HG03025 (cell line): ENCODE measurements around the gene NCOA3.
"Not testable (repeated sequence)": the region's sequence is repeated elsewhere in the genome, so short reads cannot be mapped to it uniquely, and the experiment has no call there.

ENCODE experiments used
- ATAC-seq: cut with Tn5 transposase; IDR thresholded peaks from one replicate; pipeline ENCODE4 v1.9.1; 2021; ENCODE audit warnings: mild to moderate bottlenecking, moderate library complexity; ENCODE audit not compliant: unreplicated experiment, low FRiP score

The NCOA3 gene

GRCh38 chr20:47588158-47588557 is 86.5 kb downstream of the NCOA3 start:
- no peak for ATAC-seq

DNA sequence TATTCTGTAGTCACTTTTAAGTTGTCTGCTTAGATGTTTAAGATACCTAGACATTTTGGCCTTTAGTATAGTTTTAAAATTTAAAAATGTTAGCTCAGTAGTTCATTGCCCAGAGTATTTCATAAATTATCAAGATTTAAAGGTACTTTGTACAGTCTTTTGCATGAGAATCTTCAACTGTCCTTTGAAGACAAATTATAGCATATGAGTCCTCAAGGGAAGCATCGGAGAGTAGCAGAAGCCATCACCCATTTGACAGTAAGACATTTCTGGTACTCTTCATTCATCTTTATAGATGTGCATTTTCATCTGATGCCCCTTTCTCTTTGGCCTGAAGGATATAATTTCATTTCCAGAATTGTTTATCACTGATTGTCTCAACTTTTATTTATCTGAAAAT is 89.5 kb downstream of the NCOA3 start:
- no peak for ATAC-seq

DNA sequence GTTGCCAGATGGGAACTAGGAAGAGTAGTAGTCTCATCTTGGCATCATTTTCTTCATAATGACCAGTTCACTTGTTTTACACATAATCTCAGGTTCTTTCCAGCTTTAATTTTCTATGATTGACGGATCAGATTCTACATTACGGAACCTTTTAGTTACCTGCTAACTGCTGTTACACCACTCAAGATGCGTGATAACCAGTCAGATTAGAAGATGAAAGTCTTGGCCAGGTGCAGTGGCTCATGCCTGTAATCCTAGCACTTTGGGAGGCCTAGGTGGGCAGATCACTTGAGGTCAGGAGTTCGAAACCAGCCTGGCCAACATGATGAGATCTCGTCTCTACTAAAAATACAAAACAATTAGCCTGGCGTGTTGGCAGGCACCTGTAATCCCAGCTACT is 92.5 kb downstream of the NCOA3 start:
- no peak for ATAC-seq

DNA sequence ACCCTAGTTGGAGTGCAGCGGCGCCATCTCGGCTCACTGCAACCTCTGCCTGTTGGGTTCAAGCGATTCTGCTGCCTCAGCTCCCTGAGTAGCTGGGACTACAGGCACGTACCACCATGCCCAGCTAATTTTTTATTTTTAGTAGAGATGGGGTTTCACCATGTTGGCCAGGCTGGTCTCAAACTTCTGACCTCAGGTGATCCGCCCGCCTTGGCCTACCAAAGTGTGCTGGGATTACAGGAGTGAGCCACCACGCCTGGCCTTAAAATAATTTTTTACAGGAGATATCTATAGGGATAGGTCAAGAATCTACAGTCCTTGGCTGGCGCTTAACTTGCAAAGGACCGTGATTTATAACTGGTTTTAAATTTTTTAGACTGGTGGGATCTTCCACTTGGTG is 93.5 kb downstream of the NCOA3 start:
- ATAC-seq, result not testable (repeated sequence)

DNA sequence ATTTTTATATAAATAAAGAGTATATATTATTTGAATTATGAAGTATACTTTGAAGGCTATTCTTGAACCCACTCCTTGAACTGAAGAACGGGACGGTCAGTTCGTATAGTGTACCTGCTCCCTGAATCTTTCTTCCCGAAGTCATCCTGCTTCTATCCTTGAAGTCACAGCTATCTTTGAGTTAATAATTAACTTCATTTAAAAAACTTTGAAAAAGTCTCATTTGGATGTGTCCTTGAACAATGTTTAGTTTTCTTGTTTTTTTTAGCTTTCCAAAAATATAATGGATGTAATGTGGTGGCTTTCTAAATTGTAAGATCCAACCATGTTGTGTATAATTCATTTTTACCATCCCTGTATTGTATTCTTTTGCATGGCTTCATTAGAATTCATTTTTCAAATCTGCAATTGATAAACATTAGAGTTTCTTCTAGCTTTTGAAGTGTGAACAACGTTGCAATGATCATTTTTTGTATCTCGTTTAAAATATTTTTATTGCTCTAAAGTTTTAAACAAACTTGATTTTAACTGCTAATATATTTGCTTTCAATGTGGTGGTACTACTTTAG is 94.4 kb downstream of the NCOA3 start:
- ATAC-seq, result no peak

- ATAC-seq, result no peak
Observed at GRCh38 chr20:47597090-47597489, 95.4 kb downstream of the NCOA3 start.

DNA sequence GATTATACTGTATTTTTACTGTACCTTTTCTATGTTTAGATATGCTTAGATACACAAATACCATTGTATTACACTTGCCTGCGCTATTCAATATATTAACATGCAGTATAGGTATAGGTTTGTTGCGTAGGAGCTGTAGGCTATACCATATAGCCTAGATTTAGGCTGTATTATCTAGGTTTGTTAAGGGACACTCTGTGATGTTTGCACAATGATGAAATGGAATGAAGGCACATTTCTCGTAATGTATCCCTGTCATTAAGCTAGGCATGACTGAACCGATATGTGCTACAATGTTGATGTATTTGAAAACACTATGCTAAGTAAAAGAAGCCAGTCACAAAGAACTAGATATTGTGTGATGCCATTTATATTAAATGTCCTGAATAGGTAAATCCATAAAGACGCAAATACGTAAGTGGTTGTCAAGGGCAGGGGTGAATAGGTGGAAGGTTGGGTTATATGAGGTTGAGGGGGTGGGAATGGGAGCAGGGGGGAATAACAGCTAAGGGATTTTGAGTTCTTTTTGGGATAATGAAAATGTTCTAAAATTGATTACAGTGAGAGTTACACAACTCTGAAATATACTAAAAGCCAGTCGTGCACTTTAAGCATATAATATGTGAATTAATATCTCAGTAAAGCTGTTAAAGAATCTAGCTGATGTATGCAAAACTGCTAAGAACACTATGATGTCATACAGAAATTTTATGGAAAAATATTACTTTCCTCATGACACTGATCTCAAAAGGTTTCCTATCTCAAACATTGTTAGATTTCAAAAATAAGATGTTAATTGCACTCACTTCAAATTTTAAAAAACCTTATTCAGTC is 97.4 kb downstream of the NCOA3 start:
- ATAC-seq, result no peak

DNA sequence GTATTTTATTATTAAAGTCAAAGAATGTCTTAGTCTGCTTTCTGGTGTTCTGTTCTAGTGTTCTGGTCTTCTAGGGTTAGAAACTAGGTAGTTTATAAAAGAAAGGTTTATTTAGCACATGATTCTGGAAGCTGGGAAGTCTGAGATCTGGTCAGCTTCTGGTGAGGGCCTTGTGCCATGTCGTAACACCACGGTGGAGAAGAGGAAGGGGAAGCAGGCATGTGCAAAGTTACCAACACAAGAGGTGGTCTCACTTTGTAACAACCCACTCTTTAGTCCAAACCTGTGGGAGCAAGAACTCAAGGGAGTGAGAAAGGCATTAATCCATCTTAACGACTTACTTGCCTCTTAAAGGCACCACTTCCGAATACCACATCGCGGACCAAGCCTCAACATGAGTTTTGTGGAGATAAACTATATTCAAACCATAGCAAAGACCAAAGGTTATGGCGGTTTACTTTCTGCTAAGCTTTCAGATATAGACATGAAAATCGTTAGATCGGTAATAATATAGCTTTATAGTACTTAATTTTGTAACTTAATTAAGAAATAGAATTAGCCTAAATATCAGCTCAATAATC is 99.4 kb downstream of the NCOA3 start:
- no peak for ATAC-seq

DNA sequence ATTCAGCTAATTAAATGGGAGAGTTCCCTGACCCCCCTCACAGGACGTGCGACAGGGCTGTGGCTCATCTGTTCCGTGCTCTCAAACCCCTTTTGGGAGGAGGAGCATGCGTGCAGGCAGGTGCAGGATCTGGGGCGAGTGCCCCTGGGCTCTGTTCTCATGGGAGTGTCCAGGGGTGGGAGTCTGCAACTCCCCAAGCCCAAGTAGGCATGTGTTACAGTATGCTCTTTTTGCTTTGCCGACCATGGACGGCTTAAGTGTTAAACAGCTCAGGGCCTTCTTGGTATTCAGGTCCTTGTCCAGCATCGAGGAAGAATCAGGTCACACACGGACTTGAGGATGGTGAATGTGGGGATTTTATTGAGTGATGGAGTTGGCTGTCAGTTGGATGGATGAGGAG is 101.6 kb downstream of the NCOA3 start:
- ATAC-seq, result no peak

DNA sequence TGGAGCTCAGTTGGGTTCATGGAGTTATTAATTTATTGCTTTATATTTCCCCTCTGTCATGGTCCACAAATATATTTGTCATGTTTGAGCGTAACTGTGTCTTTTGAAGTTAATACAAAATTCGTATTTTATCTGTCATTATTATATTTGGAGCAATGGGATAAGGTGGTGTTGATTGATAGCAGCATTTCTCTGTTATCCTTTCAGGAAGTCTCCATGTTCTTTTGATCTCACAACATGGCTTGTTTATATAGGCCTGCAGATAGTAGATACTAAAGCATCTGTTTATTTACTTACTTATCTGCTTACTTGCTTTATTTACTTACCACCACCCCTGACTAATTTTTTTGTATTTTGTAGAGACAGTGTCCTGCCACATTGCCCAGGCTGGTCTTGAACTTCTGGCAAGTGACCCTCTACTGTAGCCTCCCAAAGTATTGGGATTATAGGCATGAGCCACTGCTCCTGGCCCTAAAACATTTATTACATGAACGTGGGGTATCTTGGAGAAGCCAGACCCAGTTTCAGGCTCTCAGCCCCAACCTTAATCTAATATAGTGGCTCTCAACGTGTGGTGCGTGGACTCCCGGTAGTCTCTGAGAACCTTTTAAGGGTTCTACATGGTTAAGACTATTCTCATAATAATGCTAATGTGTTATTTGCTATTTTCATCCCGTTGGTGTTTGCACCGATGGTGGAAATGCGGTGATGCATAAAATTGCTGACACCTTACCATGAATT is 104.2 kb downstream of the NCOA3 start:
- no peak for ATAC-seq

DNA sequence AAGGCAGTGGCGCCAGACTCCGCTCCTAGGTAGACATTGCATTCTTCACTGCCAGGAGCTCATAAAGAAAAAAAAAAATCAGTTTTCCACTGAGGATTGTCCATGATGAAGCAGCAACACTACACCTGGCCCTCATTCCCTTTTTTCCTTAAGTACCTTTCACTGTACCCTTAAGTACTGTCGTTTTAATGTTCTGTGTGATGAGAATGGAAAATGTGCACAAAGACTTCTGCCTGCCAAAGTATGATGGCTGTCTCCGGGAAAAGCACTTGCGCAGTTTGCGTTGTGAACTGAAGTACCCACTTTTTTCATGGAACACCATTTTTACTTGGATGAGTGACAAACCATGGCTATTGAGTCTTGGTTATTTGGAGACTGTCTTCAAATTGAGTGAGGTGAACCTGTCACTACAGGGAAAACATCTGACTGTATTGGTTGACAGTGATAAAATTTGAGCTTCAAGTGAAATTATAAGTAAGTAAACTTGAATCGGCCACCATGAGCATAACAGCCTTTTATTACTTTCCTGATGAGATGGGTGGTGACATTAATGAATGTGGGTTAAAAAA is 104.8 kb downstream of the NCOA3 start:
- no peak for ATAC-seq

DNA sequence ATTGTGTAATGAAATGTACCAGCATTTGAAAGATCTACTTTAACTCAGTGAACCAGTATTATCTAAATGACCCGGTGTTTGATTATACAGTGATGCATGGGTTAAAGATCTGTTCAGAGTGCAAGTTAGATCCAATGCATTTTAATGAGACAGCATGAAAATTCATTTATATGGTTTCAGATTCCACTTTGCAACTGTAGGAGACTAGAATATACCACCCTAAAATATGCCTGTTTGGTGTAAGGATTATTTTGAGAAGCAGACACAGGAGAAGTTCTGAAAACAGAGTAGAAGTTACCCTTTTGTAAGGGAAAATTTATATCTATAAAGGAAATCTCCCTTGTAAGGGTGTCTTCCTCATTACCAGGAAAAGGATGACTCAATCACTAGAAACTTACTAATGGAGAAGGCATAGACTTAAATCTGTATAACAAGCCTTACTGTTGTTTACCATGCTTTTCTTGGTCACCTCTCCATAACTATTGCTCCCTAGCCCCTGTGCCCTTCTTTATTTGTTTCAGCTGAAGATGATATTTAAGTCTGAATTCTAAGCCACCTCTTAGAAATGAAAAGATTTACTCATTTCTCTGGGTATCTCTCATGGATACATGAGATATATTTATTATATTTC is 105.4 kb downstream of the NCOA3 start:
- no peak for ATAC-seq

DNA sequence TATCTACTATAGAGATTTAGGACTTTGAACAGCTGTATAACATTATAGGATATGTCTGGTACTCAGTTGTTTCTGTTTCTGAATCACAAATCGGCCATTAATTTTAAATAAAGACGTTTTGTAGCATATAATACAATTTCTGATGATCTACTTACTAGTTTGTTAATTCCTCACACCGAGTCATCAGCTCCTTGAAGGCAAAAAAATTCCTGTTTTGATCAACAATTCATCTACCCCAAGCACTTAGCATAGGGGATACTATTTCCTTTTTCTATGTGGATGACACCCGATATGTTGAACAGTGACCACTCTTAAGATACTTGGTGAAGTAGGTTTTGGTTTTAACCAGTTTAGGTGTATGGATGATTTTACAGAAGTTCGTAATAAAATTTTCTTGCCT is 107.3 kb downstream of the NCOA3 start:
- ATAC-seq, result no peak

GRCh38 chr20:47610247-47610944 is 108.7 kb downstream of the NCOA3 start:
- ATAC-seq, result no peak

DNA sequence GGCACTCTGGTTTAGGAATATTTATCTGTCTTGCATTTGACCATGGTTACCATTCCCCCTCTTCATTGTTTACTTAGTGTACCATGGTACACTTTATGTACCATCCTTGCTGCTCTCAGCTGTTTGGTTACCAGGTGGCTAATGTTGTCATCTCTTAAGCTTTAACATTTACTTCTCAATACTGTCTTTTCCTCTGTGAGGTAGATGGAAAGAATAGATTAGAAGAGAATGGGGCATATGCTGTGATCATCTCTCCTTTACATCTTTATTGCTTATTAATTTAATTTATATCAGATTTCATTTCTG is 109.2 kb downstream of the NCOA3 start:
- ATAC-seq, result no peak

- no peak for ATAC-seq
Observed at GRCh38 chr20:47611785-47612184, 110.1 kb downstream of the NCOA3 start.

DNA sequence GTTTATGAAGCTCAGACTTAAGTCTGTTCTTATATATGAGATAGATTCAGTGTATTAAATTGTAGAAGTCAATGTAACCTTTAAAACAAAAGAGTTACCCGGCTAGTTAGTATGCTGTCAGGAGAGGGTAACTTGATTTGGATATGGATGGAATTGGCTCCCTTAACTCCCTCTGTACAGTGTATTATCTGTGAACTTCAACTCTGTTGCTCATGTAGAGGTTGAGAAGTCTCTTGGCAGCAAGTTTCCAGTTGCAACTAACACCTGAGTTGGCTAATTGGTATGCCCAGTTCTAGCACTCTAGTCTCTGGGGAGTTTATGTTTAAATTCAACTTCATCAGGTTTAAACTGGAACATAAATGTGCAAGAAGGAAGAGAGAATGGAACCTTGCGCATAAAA is 111.0 kb downstream of the NCOA3 start:
- no peak for ATAC-seq

GRCh38 chr20:47614703-47615309 is 113.1 kb downstream of the NCOA3 start:
- ATAC-seq, result no peak

GRCh38 chr20:47618479-47618878 is 116.8 kb downstream of the NCOA3 start:
- no peak for ATAC-seq
